Activated CD4-positive, alpha-beta T cell treated with anti-CD3 and anti-CD28 coated beads for 24 hours (primary cell): Measurements from ENCODE around the gene TNFSF4.
"Not testable (repeated sequence)": the region's sequence is repeated elsewhere in the genome, so short reads cannot be mapped to it uniquely, and the experiment has no call there.

Source experiments
- DNase-seq, 2 donors: peaks; one replicate each; pipeline ENCODE4 v3.0.0-alpha.2; 2020; ENCODE audit warnings: low read depth in 2 of 2

The TNFSF4 gene

GRCh38 chr1:173164178-173164577, 43.0 kb downstream of the TNFSF4 start:
- no peak for DNase-seq

GRCh38 chr1:173163222-173163621, 43.9 kb downstream of the TNFSF4 start:
- DNase-seq = no peak

- DNase-seq = no peak
Measured at GRCh38 chr1:173162601-173163000, 44.5 kb downstream of the TNFSF4 start.

- DNase-seq = no peak
Measured at GRCh38 chr1:173161510-173162221, 45.5 kb downstream of the TNFSF4 start.

- not testable (repeated sequence) for DNase-seq
Measured at GRCh38 chr1:173153964-173154363, 53.2 kb downstream of the TNFSF4 start.

GRCh38 chr1:173153503-173153902, 53.6 kb downstream of the TNFSF4 start:
- no peak for DNase-seq

- DNase-seq = no peak
Measured at GRCh38 chr1:173152598-173152997, 54.5 kb downstream of the TNFSF4 start.

- DNase-seq = no peak
Measured at GRCh38 chr1:173150795-173151194, 56.3 kb downstream of the TNFSF4 start.

- DNase-seq = no peak
Measured at GRCh38 chr1:173149887-173150286, 57.2 kb downstream of the TNFSF4 start.

GRCh38 chr1:173148971-173149370, 58.2 kb downstream of the TNFSF4 start:
- DNase-seq = no peak

GRCh38 chr1:173148545-173148944, 58.6 kb downstream of the TNFSF4 start:
- DNase-seq = no peak

- no peak for DNase-seq
Measured at GRCh38 chr1:173140733-173141132, 66.4 kb downstream of the TNFSF4 start.

GRCh38 chr1:173139706-173140105, 67.4 kb downstream of the TNFSF4 start:
- no peak for DNase-seq

- DNase-seq = no peak
Measured at GRCh38 chr1:173137107-173137706, 69.9 kb downstream of the TNFSF4 start.

- DNase-seq = no peak
Measured at GRCh38 chr1:173134800-173135199, 72.3 kb downstream of the TNFSF4 start.

GRCh38 chr1:173134029-173134428, 73.1 kb downstream of the TNFSF4 start:
- no peak for DNase-seq
